Loucy (cell line): ENCODE data around the gene EBF3.

Experiments
- EZH2phosphoT487 ChIP-seq: fragments of 200-600 bp; IDR thresholded peaks from 2 replicates; pipeline ENCODE4 v1.6.1; 2018; ENCODE audit warnings: antibody characterized with exemption, mild to moderate bottlenecking, moderate library complexity, borderline replicate concordance
- TF ChIP-seq, protein P1 (sequence below): fragments of 200-600 bp; sonication (generic); conservative IDR thresholded peaks from 2 replicates; pipeline ENCODE4 v1.5.1; 2014; ENCODE audit warnings: mild to moderate bottlenecking, antibody characterized with exemption, low read length

DNA sequence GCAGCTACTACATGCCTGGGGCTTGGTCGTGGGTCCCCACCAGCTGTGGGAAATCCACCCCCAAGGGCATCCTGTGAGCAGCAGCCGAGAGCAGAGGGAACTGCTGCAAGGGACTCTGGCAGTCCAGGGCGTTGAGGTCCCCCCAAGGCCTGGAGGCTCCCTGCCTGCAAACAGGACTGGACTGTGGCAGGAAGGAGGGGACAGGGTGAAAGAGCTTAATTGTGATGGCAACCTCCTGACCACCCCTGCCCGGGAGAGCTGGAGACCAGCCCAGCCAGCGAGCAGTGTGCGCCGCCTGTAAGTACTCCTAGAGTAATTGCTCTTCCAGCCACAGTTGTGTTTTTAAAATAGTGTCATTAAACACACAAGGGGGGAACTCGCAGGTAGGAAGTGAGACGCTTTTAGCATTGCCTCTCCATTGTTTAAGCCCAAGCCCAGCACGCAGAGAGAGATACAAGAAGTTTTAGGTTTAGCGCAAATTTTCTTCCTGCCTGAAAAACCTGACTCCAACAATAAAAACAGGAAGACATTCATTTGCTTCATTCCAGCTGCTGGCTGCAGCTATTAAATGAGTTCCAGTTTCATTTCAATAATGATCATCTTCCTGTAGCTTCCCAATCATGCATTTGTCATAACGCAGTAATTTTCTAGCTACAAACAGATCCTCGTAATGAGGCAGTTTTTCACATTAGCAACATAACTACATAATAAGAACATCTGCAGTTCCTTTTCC, 111.1 kb downstream of the EBF3 start:
- TF ChIP-seq, protein P1, sequence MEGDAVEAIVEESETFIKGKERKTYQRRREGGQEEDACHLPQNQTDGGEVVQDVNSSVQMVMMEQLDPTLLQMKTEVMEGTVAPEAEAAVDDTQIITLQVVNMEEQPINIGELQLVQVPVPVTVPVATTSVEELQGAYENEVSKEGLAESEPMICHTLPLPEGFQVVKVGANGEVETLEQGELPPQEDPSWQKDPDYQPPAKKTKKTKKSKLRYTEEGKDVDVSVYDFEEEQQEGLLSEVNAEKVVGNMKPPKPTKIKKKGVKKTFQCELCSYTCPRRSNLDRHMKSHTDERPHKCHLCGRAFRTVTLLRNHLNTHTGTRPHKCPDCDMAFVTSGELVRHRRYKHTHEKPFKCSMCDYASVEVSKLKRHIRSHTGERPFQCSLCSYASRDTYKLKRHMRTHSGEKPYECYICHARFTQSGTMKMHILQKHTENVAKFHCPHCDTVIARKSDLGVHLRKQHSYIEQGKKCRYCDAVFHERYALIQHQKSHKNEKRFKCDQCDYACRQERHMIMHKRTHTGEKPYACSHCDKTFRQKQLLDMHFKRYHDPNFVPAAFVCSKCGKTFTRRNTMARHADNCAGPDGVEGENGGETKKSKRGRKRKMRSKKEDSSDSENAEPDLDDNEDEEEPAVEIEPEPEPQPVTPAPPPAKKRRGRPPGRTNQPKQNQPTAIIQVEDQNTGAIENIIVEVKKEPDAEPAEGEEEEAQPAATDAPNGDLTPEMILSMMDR = no peak
- no peak for TF ChIP-seq EZH2phosphoT487
